Glomerular endothelial cell (primary cell): ENCODE measurements around the gene NCKAP1. TPM values are rescaled to one million over a fixed set of nuclear protein-coding genes. Genes with fewer than 3 reads are reported as not detected.

ENCODE experiments used
- DNase-seq: peaks from one replicate; pipeline ENCODE4 v3.0.0-alpha.2; 2011; ENCODE audit warnings: low read depth, low spot score; ENCODE audit errors: extremely low read depth
- total RNA-seq: library from RNA; depleted of rRNA; stranded (reverse); fragments of >200 nt; gene quantifications from 2 replicates; pipeline ENCODE4 v1.2.3, GENCODE V29; 2015

The NCKAP1 gene
- total RNA-seq, 1 donor from 2014 or later: 133 TPM

GRCh38 chr2:182950546-182950945 lies 87.7 kb downstream of the NCKAP1 start:
- DNase-seq: no peak

- DNase-seq: no peak
Observed at GRCh38 chr2:182949572-182950189, 88.6 kb downstream of the NCKAP1 start.

- DNase-seq: no peak
Observed at GRCh38 chr2:182949052-182949451, 89.2 kb downstream of the NCKAP1 start.

DNA sequence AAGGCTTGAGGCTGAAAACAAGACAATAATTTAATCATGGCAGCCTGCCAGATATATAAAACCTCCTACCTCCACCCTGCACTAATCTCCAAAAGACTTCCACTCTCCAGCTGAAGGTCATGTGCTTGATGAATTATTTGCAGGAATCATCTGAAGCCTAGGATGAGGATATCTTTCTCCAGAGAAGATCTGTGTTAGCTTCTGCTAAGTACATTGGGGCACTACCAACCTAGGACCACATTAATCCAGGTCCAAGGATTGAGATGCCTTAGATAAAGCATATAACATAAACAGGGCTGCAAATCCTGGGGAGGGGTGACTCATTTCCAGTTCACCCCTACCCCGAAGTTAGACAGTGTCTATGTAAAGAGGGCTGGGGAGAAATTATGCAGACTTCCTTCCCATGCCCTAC lies 91.3 kb downstream of the NCKAP1 start:
- peak; percentile 18 for DNase-seq

- DNase-seq: no peak
Observed at GRCh38 chr2:182943339-182943738, 94.9 kb downstream of the NCKAP1 start.

DNA sequence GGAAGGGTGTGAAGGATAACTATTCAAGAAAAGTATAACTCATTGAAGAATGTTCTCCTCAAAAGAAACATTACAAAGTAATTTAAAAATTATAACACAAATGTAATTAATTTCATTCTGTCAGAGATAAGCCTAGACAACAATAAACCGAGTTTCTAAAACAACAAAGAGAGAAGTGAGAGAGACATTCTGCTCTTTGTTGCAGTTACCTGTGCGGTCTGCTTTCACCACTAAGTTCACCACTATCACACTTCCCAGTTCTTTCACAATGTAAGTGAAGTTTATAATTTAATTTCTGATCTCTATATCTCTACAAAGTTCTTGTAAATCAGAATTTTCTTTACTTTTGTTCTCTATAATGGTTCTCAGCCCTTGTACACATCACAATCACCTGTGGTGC lies 95.5 kb downstream of the NCKAP1 start:
- DNase-seq: no peak

DNA sequence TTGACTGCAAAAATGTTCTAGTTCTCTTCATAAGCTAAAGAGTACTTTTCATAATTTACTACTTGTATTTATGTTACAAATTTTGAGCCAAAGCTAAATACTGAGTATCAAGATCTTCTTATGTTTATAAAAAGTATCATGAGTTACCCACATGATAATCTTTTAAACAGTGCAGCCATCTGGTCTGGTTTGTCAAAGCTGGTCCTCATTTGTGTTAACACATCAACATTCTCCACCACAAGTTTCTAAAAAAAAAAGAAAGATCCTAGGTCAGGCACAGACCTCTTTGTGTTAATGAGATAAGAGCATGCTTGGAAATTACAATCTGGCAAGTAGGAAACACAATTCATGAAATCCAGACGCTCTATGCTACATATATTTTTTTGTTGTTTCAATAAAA lies 96.3 kb downstream of the NCKAP1 start:
- no peak for DNase-seq

DNA sequence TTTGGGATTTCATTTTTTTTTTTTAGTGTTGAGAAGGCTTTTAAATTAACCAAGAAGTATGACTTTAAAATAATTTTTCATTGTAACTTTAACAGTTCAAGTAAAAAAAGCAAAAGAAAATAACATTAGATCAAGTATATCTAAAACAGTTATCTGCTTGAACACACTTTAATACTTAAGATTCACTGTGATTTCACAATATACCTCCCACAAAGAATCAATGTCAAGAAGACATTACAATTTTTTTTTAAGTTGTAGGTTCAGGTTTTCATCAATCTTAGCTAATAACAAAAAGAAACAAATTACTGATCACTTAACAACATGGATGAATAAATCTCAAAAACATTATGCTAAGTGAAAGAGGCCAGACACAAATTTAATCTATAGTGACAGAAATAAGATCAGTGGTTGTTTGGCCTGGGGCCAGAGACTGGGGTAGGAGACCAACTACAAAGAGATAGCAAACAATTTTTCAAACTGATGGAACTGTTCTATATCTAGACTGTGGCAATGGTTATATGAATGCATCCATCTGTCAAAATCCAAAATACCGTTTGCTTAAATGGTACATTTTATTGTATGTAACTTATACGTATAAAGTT lies 97.0 kb downstream of the NCKAP1 start:
- DNase-seq: no peak

- no peak for DNase-seq
Observed at GRCh38 chr2:182937870-182938269, 100.4 kb downstream of the NCKAP1 start.

DNA sequence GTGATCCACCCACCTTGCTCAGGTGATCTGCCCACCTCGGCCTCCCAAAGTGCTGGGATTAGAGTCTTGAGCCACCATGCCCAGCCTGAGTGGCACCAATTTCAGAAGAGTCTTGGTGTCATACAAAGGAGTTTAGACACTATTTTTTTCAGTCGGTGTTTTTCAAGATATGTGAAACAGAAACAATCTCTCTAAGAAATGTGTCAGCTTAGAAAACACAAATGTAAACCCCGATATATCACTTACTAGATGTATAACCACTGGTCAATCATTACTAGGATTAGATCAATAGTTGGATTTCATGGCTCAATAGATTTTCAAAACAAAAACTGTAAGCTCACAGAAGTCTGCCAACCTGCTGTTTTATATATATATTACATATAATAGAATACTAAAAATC lies 104.6 kb downstream of the NCKAP1 start:
- no peak for DNase-seq

GRCh38 chr2:182929972-182930371 lies 108.3 kb downstream of the NCKAP1 start:
- DNase-seq: no peak

GRCh38 chr2:182924306-182924705 lies 114.0 kb downstream of the NCKAP1 start:
- no peak for DNase-seq

GRCh38 chr2:182921234-182921633 lies 117.0 kb downstream of the NCKAP1 start:
- no peak for DNase-seq

GRCh38 chr2:182920631-182921056 lies 117.6 kb downstream of the NCKAP1 start:
- no peak for DNase-seq

- DNase-seq: no peak
Observed at GRCh38 chr2:182920089-182920488, 118.2 kb downstream of the NCKAP1 start.

- no peak for DNase-seq
Observed at GRCh38 chr2:182918961-182919652, 119.2 kb downstream of the NCKAP1 start.

- no peak for DNase-seq
Observed at GRCh38 chr2:182917924-182918323, 120.3 kb downstream of the NCKAP1 start.

DNA sequence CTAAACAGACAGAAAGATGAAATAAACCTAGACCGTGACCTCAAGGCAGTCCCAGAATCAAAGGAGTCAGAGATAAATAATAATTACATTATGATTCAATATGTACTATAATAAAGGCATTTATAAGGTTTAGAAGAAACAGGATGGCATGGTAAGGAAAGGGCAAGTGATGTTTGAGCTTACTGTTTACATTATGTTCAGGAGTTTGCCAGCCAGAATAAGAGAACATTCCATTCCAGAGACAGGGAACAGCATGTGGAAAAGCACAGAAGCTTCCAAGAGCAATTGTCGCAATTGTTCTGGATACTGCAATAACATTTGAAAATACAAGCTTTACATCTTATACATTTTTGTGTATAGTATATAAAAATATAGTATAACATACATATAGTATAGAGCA lies 121.8 kb downstream of the NCKAP1 start:
- no peak for DNase-seq

GRCh38 chr2:182915369-182916326 lies 122.6 kb downstream of the NCKAP1 start:
- DNase-seq: no peak

DNA sequence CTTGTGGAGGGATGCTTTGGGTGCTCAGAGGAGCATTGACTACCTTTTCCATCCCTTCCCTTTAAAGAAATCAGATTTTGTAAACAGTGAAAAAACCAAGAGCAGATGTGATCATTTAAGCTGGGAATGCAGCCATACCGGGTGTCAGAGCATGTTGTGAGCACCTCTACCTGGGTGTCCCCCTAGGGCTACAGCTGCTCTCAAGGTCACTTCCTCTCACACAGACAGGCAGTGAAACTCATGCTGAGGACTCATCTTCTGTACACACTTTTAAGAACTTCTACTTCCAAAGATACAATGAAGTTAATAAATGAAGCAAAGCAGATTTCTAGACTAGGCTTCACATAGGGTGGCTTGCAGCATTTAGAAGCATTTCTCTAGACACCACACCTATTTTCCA lies 123.4 kb downstream of the NCKAP1 start:
- no peak for DNase-seq

DNA sequence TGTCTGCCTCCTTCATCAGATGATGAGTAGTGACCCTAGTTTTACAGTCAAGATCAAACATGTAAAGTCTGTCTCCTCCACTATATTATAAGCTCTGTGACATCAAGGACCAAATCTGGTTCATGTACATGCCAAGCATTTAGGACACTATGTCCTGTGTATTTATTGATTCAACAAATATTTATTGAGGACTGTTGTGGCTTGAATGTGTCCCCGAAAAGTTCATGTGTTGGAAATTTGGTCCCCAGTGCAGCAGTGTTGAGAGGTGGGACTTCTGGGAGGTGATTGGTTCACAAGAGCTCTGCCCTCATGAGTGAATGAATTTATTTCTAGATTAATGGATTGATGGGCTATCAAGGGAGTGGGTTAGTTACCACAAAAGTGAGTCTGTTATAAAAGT lies 125.2 kb downstream of the NCKAP1 start:
- DNase-seq: no peak
